Vagina (tissue), 2 donors: ENCODE results near the gene PSRC1.

ENCODE experiments used
- POLR2A ChIP-seq, 2 donors: fragments of 450-650 bp; IDR thresholded peaks; one replicate each; pipeline ENCODE4 v1.6.1; 2017; ENCODE audit warnings: antibody characterized with exemption in 2 of 2, mild to moderate bottlenecking in 2 of 2, moderate library complexity in 2 of 2
- TF ChIP-seq, protein P1 (sequence below), 3 experiments: fragments of 450-650 bp in 2 of 3; fragments of 200-600 bp in 1 of 3; sonication (generic) in 1 of 3; IDR thresholded peaks; one replicate each; pipeline ENCODE4 v1.5.1; 2017 to 2019; ENCODE audit warnings: antibody characterized with exemption in 3 of 3, mild to moderate bottlenecking in 2 of 3, moderate library complexity in 2 of 3

DNA sequence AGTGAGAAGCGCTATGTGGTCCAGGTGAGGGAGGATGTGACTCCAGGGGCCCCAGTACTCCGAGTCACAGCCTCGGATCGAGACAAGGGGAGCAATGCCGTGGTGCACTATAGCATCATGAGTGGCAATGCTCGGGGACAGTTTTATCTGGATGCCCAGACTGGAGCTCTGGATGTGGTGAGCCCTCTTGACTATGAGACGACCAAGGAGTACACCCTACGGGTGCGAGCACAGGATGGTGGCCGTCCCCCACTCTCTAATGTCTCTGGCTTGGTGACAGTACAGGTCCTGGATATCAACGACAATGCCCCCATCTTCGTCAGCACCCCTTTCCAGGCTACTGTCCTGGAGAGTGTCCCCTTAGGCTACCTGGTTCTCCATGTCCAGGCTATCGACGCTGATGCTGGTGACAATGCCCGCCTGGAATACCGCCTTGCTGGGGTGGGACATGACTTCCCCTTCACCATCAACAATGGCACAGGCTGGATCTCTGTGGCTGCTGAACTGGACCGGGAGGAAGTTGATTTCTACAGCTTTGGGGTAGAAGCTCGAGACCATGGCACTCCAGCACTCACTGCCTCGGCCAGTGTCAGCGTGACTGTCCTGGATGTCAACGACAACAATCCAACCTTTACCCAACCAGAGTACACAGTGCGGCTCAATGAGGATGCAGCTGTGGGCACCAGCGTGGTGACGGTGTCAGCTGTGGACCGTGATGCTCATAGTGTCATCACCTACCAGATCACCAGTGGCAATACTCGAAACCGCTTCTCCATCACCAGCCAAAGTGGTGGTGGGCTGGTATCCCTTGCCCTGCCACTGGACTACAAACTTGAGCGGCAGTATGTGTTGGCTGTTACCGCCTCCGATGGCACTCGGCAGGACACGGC, 31.4 kb downstream of the PSRC1 start:
- TF ChIP-seq, protein P1, sequence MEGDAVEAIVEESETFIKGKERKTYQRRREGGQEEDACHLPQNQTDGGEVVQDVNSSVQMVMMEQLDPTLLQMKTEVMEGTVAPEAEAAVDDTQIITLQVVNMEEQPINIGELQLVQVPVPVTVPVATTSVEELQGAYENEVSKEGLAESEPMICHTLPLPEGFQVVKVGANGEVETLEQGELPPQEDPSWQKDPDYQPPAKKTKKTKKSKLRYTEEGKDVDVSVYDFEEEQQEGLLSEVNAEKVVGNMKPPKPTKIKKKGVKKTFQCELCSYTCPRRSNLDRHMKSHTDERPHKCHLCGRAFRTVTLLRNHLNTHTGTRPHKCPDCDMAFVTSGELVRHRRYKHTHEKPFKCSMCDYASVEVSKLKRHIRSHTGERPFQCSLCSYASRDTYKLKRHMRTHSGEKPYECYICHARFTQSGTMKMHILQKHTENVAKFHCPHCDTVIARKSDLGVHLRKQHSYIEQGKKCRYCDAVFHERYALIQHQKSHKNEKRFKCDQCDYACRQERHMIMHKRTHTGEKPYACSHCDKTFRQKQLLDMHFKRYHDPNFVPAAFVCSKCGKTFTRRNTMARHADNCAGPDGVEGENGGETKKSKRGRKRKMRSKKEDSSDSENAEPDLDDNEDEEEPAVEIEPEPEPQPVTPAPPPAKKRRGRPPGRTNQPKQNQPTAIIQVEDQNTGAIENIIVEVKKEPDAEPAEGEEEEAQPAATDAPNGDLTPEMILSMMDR (IDR thresholded peaks at IDR 0.05) = no peak
- no peak for TF ChIP-seq POLR2A (IDR thresholded peaks at IDR 0.05)
